Measurements from ENCODE around the gene TNFSF8. TPM values are rescaled to one million over a fixed set of nuclear protein-coding genes. Genes with fewer than 3 reads are reported as not detected.

Gene TNFSF8
- total and polyA plus RNA-seq, 9 of the 15 experiments (the other 6 are each of a cell fraction or from before 2014, with no cell fraction given): 0.09 TPM; not detected in 8

- TF ChIP-seq AFF1 (IDR thresholded peaks at IDR 0.05; ENCODE audit: low read depth in 1 of 2, partially characterized antibody in 2 of 2) (no peak), E2F1 (CRISPR knock-in tag; IDR thresholded peaks at IDR 0.05) (no peak), RFX5 (IDR thresholded peaks at IDR 0.05; ENCODE audit: low read depth, low read length) (no peak), GTF2E2 (tag; IDR thresholded peaks at IDR 0.05) (no peak), SPI1 (IDR thresholded peaks at IDR 0.05; ENCODE audit: borderline replicate concordance, low read depth, low read length) (no peak), ZNF175 (CRISPR knock-in tag; IDR thresholded peaks at IDR 0.05; ENCODE audit: low read depth) (no peak), MITF (IDR thresholded peaks at IDR 0.05) (no peak)
- TF ChIP-seq, protein P1, sequence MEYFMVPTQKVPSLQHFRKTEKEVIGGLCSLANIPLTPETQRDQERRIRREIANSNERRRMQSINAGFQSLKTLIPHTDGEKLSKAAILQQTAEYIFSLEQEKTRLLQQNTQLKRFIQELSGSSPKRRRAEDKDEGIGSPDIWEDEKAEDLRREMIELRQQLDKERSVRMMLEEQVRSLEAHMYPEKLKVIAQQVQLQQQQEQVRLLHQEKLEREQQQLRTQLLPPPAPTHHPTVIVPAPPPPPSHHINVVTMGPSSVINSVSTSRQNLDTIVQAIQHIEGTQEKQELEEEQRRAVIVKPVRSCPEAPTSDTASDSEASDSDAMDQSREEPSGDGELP (CRISPR knock-in tag; IDR thresholded peaks at IDR 0.05; ENCODE audit: borderline replicate concordance): no peak
- TF ChIP-seq, protein P2, sequence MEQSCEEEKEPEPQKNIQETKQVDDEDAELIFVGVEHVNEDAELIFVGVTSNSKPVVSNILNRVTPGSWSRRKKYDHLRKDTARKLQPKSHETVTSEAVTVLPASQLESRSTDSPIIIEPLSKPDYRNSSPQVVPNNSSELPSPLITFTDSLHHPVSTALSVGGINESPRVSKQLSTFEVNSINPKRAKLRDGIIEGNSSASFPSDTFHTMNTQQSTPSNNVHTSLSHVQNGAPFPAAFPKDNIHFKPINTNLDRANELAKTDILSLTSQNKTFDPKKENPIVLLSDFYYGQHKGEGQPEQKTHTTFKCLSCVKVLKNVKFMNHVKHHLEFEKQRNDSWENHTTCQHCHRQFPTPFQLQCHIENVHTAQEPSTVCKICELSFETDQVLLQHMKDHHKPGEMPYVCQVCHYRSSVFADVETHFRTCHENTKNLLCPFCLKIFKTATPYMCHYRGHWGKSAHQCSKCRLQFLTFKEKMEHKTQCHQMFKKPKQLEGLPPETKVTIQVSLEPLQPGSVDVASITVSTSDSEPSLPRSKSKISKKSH (CRISPR knock-in tag; IDR thresholded peaks at IDR 0.05): no peak
These were observed 6.2 kb upstream of the TNFSF8 start (continued) for GRCh38 chr9:114936581-114936980.
